Left lung (tissue), 10 donors: ENCODE data around the gene KCNB1. TPM values are rescaled to one million over a fixed set of nuclear protein-coding genes. Genes with fewer than 3 reads are reported as not detected.
A peak's percentile ranks its signal among the peaks of the same experiment; 100 is the strongest.

Experiments used
- ATAC-seq: fragments of 200-7000 bp; cut with Tn5 transposase; one replicate; pipeline ENCODE4 v1.9.1; 2020; ENCODE audit warnings: moderate library complexity
- DNase-seq, 4 donors: peaks; one replicate each; pipeline ENCODE4 v3.0.0-alpha.2; 2013 to 2020
- H3K27ac ChIP-seq, 2 donors: fragments of 200-600 bp; sonication (generic) in 1 of 2; one replicate each; pipeline versions ENCODE4 v1.5.0 to v1.8.0; 2020 to 2021
- H3K27me3 ChIP-seq, 2 donors: fragments of 200-600 bp; sonication (generic) in 1 of 2; one replicate each; pipeline versions ENCODE4 v1.5.0 to v1.8.0; 2020 to 2021
- H3K36me3 ChIP-seq, 2 donors: fragments of 200-600 bp; sonication (generic) in 1 of 2; one replicate each; pipeline versions ENCODE4 v1.5.0 to v1.8.0; 2020 to 2021
- H3K4me1 ChIP-seq, 2 donors: fragments of 200-600 bp; one replicate each; pipeline ENCODE4 v1.8.0; 2021
- H3K4me3 ChIP-seq, 2 donors: fragments of 200-600 bp; sonication (generic) in 1 of 2; one replicate each; pipeline versions ENCODE4 v1.5.0 to v1.8.0; 2020 to 2021; ENCODE audit warnings: mild to moderate bottlenecking in 1 of 2
- H3K9me3 ChIP-seq, 2 donors: fragments of 200-600 bp; sonication (generic) in 1 of 2; one replicate each; pipeline versions ENCODE4 v1.5.0 to v1.8.0; 2020 to 2021
- CTCF ChIP-seq, 2 donors: fragments of 200-600 bp; sonication (generic) in 1 of 2; IDR thresholded peaks; one replicate each; pipeline versions ENCODE4 v1.5.0 to v1.8.0; 2021; ENCODE audit warnings: antibody characterized with exemption in 2 of 2
- intact Hi-C, 2 donors: fragments of 100-400 bp; cut with DNase I; formaldehyde crosslinking; loops; one replicate each; pipeline versions ENCODE4 v1.11.2 to v1.14.2; 2022
- polyA plus RNA-seq, 6 donors: library from polyadenylated mRNA; unstranded; fragments of 120-200 nt; gene quantifications; one replicate each; pipeline ENCODE4 v1.2.1, GENCODE V29; 2013; ENCODE audit not compliant: insufficient read length in 6 of 6
- total RNA-seq, 2 donors: library from RNA; stranded (reverse); fragmentation: NEBNext Ultra II Directional; extraction: Animal tissue kit (Norgen Biotek cat#: 25700); gene quantifications; one replicate each; pipeline ENCODE4 v1.2.1, GENCODE V29; 2021
- donor health status: DM: no; HTN: yes; CAD: no.
- donor health status: DM: no; HTN: no; CAD: no.

Gene KCNB1
- total and polyA plus RNA-seq, 8 donors: 0.26 to 1.2 (median 0.44) TPM

DNA sequence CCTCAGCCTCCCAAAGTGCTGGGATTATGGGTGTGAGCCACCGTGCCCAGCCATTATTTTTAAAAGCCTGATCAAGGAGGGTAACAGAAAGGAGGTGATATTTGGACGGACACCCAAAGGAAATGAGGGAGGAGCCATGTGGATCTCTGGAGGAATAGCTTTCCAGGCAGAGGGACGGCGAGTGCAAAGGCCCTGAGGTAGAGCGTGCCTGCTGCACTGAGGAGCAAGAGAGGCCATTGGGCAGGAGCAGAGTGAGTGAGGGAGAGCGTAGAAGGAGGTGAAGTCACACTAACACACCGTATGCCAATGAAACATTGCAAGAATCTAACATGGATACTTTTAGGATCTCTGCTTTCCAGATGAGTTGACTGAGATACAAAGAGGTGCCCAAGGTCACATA lies 145.7 kb downstream of the KCNB1 start:
- peaks cover 0 to 19% of the 10 kb centered on the region in 2 donors for H3K27me3 ChIP-seq
- intact Hi-C loops: loop anchor here (10.0 kb wide), 2 partner anchors 148 to 168 kb away; partner anchors contain the start of gene KCNB1 (in 1 of the 2)
- DNase-seq (no peak), ATAC-seq (no peak)
- no peak for TF ChIP-seq CTCF (IDR thresholded peaks at IDR 0.05)
- no peaks in the 10 kb centered on the region for H3K9me3 ChIP-seq
- no peak overlapping the region for H3K27ac ChIP-seq
- no peaks in the 10 kb centered on the region for H3K4me1 ChIP-seq
- no peaks in the 10 kb centered on the region for H3K36me3 ChIP-seq
- no peak overlapping the region for H3K4me3 ChIP-seq

GRCh38 chr20:49335476-49335875 lies 147.0 kb downstream of the KCNB1 start:
- Histone ChIP-seq H3K4me3 (no peak overlapping the region), H3K4me1 (no peaks in the 10 kb centered on the region), H3K27me3 (peaks cover 0 to 29% of the 10 kb centered on the region in 2 donors), H3K36me3 (no peaks in the 10 kb centered on the region), H3K9me3 (no peaks in the 10 kb centered on the region), H3K27ac (no peak overlapping the region)
- intact Hi-C loops: loop anchor here (10.0 kb wide), 2 partner anchors 149 to 169 kb away; partner anchors contain the start of gene KCNB1 (in 1 of the 2)
- peak in 1 of 4 donors; percentile 75 for DNase-seq
- no peak for TF ChIP-seq CTCF (IDR thresholded peaks at IDR 0.05)
- ATAC-seq: no peak

GRCh38 chr20:49330701-49331615 lies 151.5 kb downstream of the KCNB1 start:
- Histone ChIP-seq H3K27me3 (peaks cover 0 to 29% of the 10 kb centered on the region in 2 donors), H3K27ac (no peak overlapping the region), H3K4me1 (no peaks in the 10 kb centered on the region), H3K9me3 (no peaks in the 10 kb centered on the region), H3K36me3 (no peaks in the 10 kb centered on the region), H3K4me3 (no peak overlapping the region)
- TF ChIP-seq CTCF (IDR thresholded peaks at IDR 0.05): no peak
- DNase-seq (no peak), ATAC-seq (no peak)
- intact Hi-C loops: loop anchor here (5.0 to 10.0 kb wide), 3 partner anchors 154 to 201 kb away; partner anchors contain the start of gene KCNB1 (in 1 of the 2)

DNA sequence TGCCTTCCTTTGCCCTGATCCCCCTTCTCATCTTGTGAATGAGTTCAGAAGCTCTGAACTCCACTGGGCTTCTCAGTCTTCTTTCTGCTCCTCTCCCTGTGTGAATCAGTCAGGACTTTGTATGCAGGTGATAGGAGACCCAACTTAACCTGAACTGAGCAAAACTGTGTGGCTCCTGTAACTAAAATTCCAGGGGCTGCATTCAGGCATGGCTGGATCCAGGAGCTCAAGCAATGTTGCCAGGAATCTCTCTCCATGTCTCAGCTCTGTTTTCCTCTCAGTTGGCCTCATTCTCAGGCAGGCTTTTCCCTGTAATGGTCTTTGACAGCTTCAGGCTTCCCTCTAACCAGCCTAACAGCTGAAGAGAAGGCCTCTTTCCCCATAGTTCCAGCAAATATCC lies 153.7 kb downstream of the KCNB1 start:
- no peaks in the 10 kb centered on the region for H3K9me3 ChIP-seq
- peaks cover 0 to 29% of the 10 kb centered on the region in 2 donors for H3K27me3 ChIP-seq
- ATAC-seq (no peak), DNase-seq (no peak)
- intact Hi-C loops: loop anchor here in 1 of 2 donors (10.0 kb wide), 1 partner anchor 84 kb away; no protein-coding TSS in a partner anchor
- TF ChIP-seq CTCF (IDR thresholded peaks at IDR 0.05): no peak
- H3K36me3 ChIP-seq: no peaks in the 10 kb centered on the region
- H3K27ac ChIP-seq: no peak overlapping the region
- no peak overlapping the region for H3K4me3 ChIP-seq
- peaks cover 0 to 4% of the 10 kb centered on the region in 2 donors for H3K4me1 ChIP-seq

DNA sequence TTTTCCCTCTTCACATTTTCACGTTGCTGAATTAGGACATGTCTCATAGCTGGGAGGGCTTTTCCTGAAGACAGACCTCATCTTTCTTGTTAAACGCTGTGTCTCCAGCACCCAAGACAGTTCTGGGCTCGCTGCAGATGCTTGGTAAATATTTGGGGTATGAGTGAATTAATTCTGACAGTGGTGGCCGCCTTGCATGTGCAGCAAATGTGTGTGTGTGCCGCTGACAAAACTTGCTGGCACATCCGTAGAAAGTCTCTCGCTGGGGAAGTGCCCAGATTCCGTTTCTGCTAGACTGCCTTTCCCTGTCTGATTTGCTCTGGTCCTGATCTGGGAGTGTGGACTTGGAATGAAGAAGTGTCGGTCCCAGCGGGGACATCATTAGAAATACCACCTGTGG lies 156.4 kb downstream of the KCNB1 start:
- Histone ChIP-seq H3K4me3 (no peak overlapping the region), H3K27me3 (peaks cover 0 to 16% of the 10 kb centered on the region in 2 donors), H3K27ac (no peak overlapping the region), H3K9me3 (no peaks in the 10 kb centered on the region), H3K36me3 (no peaks in the 10 kb centered on the region), H3K4me1 (peaks cover 0 to 12% of the 10 kb centered on the region in 2 donors)
- ATAC-seq (no peak), DNase-seq (peak in 1 of 4 donors; percentile 28)
- intact Hi-C loops: loop anchor here in 1 of 2 donors (10.0 kb wide), 1 partner anchor 81 kb away; no protein-coding TSS in a partner anchor
- TF ChIP-seq CTCF (IDR thresholded peaks at IDR 0.05): no peak
